Endothelial cell of umbilical vein (primary cell): Measurements from ENCODE around the gene C16orf90. TPM values are rescaled to one million over a fixed set of nuclear protein-coding genes. Genes with fewer than 3 reads are reported as not detected.

Source experiments
- BruUV-seq: library from RNA; stranded (reverse); fragments of 400-500 nt; replicated peaks from 2 replicates; lab custom pipeline; 2021; lab: Mats Ljungman, UMichigan
- CTCF ChIA-PET: fragments of 300-600, 350-600 bp; sonication (Branson Sonifier 250); formaldehyde crosslinking; loops from one replicate; lab custom pipeline; 2021; ENCODE audit warnings: antibody characterized with exemption, inconsistent platforms; lab: Charles Lee
- POLR2A ChIA-PET: fragments of 300-600, 350-600 bp; sonication (Branson Sonifier 250); formaldehyde crosslinking; loops from one replicate; lab custom pipeline; 2021; ENCODE audit warnings: antibody characterized with exemption, inconsistent platforms; lab: Charles Lee
- DNase-seq: peaks from one replicate; pipeline ENCODE4 v3.0.0-alpha.2; 2011; ENCODE audit warnings: low read depth, low spot score
- FAIRE-seq: peaks from 2 replicates; lab custom pipeline; 2011; peaks lifted over from hg19 to GRCh38; lab: Jason Lieb, UNC
- H2AFZ ChIP-seq: 2 replicates; pipeline ENCODE4 v1.6.0; 2012; ENCODE audit warnings: low read depth, low read length, control low read depth, inconsistent platforms
- H3K27ac ChIP-seq: 2 replicates; pipeline ENCODE4 v1.5.1; 2011; ENCODE audit warnings: low read depth, mild to moderate bottlenecking, control low read depth, low read length, moderate library complexity; ENCODE audit not compliant: insufficient read depth
- H3K27me3 ChIP-seq, 2 experiments: 2 replicates each; pipeline versions ENCODE4 v1.6.0 to v1.6.1; 2011; ENCODE audit warnings: low read length in 2 of 2, mixed read lengths in 1 of 2; ENCODE audit not compliant: control insufficient read depth in 2 of 2, insufficient read depth in 2 of 2
- H3K36me3 ChIP-seq, 2 experiments: 2 replicates in 1 of 2; 3 replicates in 1 of 2; pipeline ENCODE4 v1.5.1; 2011; ENCODE audit warnings: low read length in 2 of 2, mild to moderate bottlenecking in 1 of 2, moderate library complexity in 1 of 2; ENCODE audit not compliant: control insufficient read depth in 2 of 2, insufficient read depth in 2 of 2; ENCODE audit errors: extremely low read depth in 1 of 2
- H3K4me1 ChIP-seq: 3 replicates; pipeline ENCODE4 v1.5.1; 2011; ENCODE audit warnings: mild to moderate bottlenecking, low read length; ENCODE audit not compliant: control insufficient read depth, insufficient read depth; ENCODE audit errors: extremely low read depth
- H3K4me2 ChIP-seq: 2 replicates; pipeline ENCODE4 v1.6.1; 2011; ENCODE audit warnings: low read length, control low read depth, mixed read lengths; ENCODE audit not compliant: insufficient read depth
- H3K4me3 ChIP-seq, 3 experiments: fragments of 200-600 bp in 1 of 3; sonication (generic), shearing (Covaris generic) in 1 of 3; replicated peaks in 1 of 3; 2 replicates each; pipeline ENCODE4 v1.5.1; 2011 to 2016; ENCODE audit warnings: control low read depth in 3 of 3, low read length in 3 of 3, mild to moderate bottlenecking in 2 of 3, inconsistent platforms in 1 of 3, low read depth in 1 of 3, moderate library complexity in 1 of 3; ENCODE audit not compliant: insufficient read depth in 1 of 3
- H3K79me2 ChIP-seq: 2 replicates; pipeline ENCODE4 v1.6.0; 2012; ENCODE audit warnings: low read length, inconsistent platforms; ENCODE audit not compliant: control insufficient read depth, insufficient read depth
- H3K9ac ChIP-seq: replicated peaks from 2 replicates; pipeline ENCODE3; 2011; ENCODE audit warnings: low read length, control low read depth; ENCODE audit not compliant: insufficient read depth; ENCODE audit errors: extremely low read depth
- H3K9me1 ChIP-seq: replicated peaks from 3 replicates; pipeline ENCODE4 v1.6.0; 2011; ENCODE audit warnings: mild to moderate bottlenecking, low read length; ENCODE audit not compliant: control insufficient read depth, insufficient read depth; ENCODE audit errors: extremely low read depth
- H3K9me3 ChIP-seq: replicated peaks from 2 replicates; pipeline ENCODE4 v1.5.1; 2012; ENCODE audit warnings: low read length, inconsistent platforms; ENCODE audit not compliant: control insufficient read depth, insufficient read depth
- H4K20me1 ChIP-seq: replicated peaks from 2 replicates; pipeline ENCODE3; 2011; ENCODE audit warnings: mild to moderate bottlenecking, low read length; ENCODE audit not compliant: control insufficient read depth, insufficient read depth; ENCODE audit errors: extremely low read depth
- EZH2 ChIP-seq: IDR thresholded peaks from 2 replicates; pipeline ENCODE4 v1.6.1; 2012; ENCODE audit warnings: borderline replicate concordance, low read depth, mild to moderate bottlenecking, moderate library complexity, low read length, inconsistent platforms; ENCODE audit not compliant: severe bottlenecking
- FOS ChIP-seq: IDR thresholded peaks from 2 replicates; pipeline ENCODE4 v1.6.1; 2011; ENCODE audit warnings: mild to moderate bottlenecking, low read length, moderate library complexity, borderline replicate concordance; ENCODE audit not compliant: insufficient read depth
- GATA2 ChIP-seq: IDR thresholded peaks from 2 replicates; pipeline ENCODE4 v1.7.0; 2011; ENCODE audit warnings: low read depth, mild to moderate bottlenecking, moderate library complexity, mixed read lengths, low read length; ENCODE audit not compliant: insufficient read length, insufficient read depth
- JUN ChIP-seq: IDR thresholded peaks from 2 replicates; pipeline ENCODE4 v1.6.1; 2011; ENCODE audit warnings: borderline replicate concordance, low read depth; ENCODE audit not compliant: insufficient read length, insufficient read depth
- MYC ChIP-seq: IDR thresholded peaks from one replicate; pipeline ENCODE4 v1.6.1; 2011; ENCODE audit warnings: mild to moderate bottlenecking, low read depth, low read length
- POLR2A ChIP-seq: IDR thresholded peaks from 2 replicates; pipeline ENCODE4 v1.6.1; 2012; ENCODE audit warnings: low read depth, mild to moderate bottlenecking, control low read depth, low read length
- POLR2AphosphoS5 ChIP-seq: IDR thresholded peaks from 2 replicates; pipeline ENCODE4 v1.6.1; 2012; ENCODE audit warnings: low read depth, mild to moderate bottlenecking, control low read depth, low read length, moderate library complexity; ENCODE audit not compliant: insufficient read depth
- dilution Hi-C: fragments of 300-500 bp; cut with MboI; formaldehyde crosslinking; loops from one replicate; pipeline ENCODE4 v1.15.0; 2019; ENCODE audit warnings: low sequenced_read_pairs; ENCODE audit not compliant: extremely low pct_ligation_motif_present
- intact Hi-C: fragments of 100-400 bp; cut with micrococcal nuclease; formaldehyde crosslinking; loops from one replicate; pipeline ENCODE4 v1.10.0; 2022
- polyA plus RNA-seq, 4 experiments: library from polyadenylated mRNA; depleted of rRNA in 3 of 4; stranded (reverse) in 3 of 4; unstranded in 1 of 4; fragments of >200 nt; gene quantifications; 2 replicates each; pipeline versions ENCODE4 v1.2.1 to v1.2.3, GENCODE V29; 2011 to 2012; ENCODE audit warnings: missing spikeins in 1 of 4
- total RNA-seq: library from RNA; stranded (reverse); gene quantifications from 2 replicates; pipeline ENCODE4 v1.2.3, GENCODE V29; 2021
- TF ChIP-seq, protein P1 (sequence below), 2 donors: IDR thresholded peaks; 1 replicate in 1 of 2; 2 replicates in 1 of 2; pipeline ENCODE4 v1.5.1; 2011; ENCODE audit warnings: low read length in 2 of 2, mild to moderate bottlenecking in 2 of 2, moderate library complexity in 2 of 2, control low read depth in 1 of 2, inconsistent platforms in 1 of 2, low read depth in 1 of 2; ENCODE audit not compliant: insufficient read depth in 1 of 2; ENCODE audit errors: extremely low read depth in 1 of 2
- TF ChIP-seq, protein P2 (sequence below): IDR thresholded peaks from 2 replicates; pipeline ENCODE4 v1.6.1; 2011; ENCODE audit not compliant: insufficient read depth, insufficient read length

Gene C16orf90
- total and polyA plus RNA-seq, 2 donors (not counting 3 experiments of a cell fraction or from before 2014, with no cell fraction given) = not detected

DNA sequence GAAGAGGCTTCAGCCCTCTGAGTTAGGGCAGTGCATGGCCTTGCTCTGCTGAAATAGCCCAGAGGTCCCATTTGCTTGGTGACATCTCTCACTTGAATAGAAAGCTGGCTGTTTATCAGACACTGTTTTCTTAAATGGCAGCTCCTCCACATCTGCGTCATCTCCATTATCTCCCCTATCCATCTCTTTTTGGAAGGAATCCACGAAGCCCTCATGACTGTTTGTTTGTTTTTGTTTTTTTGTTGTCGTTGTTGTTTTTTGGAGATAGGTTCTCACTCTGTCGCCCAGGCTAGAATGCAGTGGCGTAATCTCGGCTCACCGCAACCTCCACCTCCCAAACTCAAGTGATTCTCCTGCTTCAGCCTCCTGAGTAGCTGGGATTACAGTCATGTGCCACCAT lies 35.2 kb downstream of the C16orf90 start:
- Histone ChIP-seq H3K79me2 (peaks cover 66% of the 10 kb centered on the region), H3K4me3 (no peak overlapping the region), H2AFZ (no peak overlapping the region), H3K4me2 (no peak overlapping the region), H4K20me1 (peaks cover 5% of the 10 kb centered on the region), H3K9me3 (no peaks in the 10 kb centered on the region), H3K4me1 (peaks cover 33% of the 10 kb centered on the region), H3K27ac (no peak overlapping the region), H3K27me3 (no peaks in the 10 kb centered on the region), H3K9me1 (no peaks in the 10 kb centered on the region), H3K36me3 (no peaks in the 10 kb centered on the region), H3K9ac (no peak overlapping the region)
- ChIA-PET CTCF (no interaction called here), POLR2A (no interaction called here)
- no TSS peak for BruUV-seq
- DNase-seq = no peak
- FAIRE-seq = no peak
- intact Hi-C loops = no loop called here
- TF ChIP-seq POLR2AphosphoS5 = no peak
- no peak for TF ChIP-seq POLR2A
- TF ChIP-seq, protein P1, sequence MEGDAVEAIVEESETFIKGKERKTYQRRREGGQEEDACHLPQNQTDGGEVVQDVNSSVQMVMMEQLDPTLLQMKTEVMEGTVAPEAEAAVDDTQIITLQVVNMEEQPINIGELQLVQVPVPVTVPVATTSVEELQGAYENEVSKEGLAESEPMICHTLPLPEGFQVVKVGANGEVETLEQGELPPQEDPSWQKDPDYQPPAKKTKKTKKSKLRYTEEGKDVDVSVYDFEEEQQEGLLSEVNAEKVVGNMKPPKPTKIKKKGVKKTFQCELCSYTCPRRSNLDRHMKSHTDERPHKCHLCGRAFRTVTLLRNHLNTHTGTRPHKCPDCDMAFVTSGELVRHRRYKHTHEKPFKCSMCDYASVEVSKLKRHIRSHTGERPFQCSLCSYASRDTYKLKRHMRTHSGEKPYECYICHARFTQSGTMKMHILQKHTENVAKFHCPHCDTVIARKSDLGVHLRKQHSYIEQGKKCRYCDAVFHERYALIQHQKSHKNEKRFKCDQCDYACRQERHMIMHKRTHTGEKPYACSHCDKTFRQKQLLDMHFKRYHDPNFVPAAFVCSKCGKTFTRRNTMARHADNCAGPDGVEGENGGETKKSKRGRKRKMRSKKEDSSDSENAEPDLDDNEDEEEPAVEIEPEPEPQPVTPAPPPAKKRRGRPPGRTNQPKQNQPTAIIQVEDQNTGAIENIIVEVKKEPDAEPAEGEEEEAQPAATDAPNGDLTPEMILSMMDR (IDR thresholded peaks at IDR 0.05; ENCODE audit: extremely low read depth in 1 of 2, insufficient read depth in 1 of 2, low read depth in 1 of 2, low read length in 2 of 2) = no peak
- TF ChIP-seq GATA2 = no peak
- TF ChIP-seq, protein P2, sequence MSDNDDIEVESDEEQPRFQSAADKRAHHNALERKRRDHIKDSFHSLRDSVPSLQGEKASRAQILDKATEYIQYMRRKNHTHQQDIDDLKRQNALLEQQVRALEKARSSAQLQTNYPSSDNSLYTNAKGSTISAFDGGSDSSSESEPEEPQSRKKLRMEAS = no peak
- no peak for TF ChIP-seq EZH2
- no peak for TF ChIP-seq JUN
- TF ChIP-seq FOS = no peak
- TF ChIP-seq MYC = no peak
- dilution Hi-C loops = no loop called here
